Left renal cortex interstitium (tissue), 4 donors: ENCODE data around the gene FOXA3. TPM values are rescaled to one million over a fixed set of nuclear protein-coding genes. Genes with fewer than 3 reads are reported as not detected.
"Not testable (repeated sequence)": the region's sequence is repeated elsewhere in the genome, so short reads cannot be mapped to it uniquely, and the experiment has no call there.

ENCODE experiments used
- DNase-seq, 4 donors: peaks; one replicate each; pipeline ENCODE4 v3.0.0-alpha.2; 2013; ENCODE audit warnings: low read depth in 4 of 4, low spot score in 2 of 4, missing footprints in 1 of 4
- polyA plus RNA-seq, 4 donors: library from polyadenylated mRNA; unstranded; fragments of 120-200 nt; gene quantifications; one replicate each; pipeline ENCODE4 v1.2.1, GENCODE V29; 2013; ENCODE audit not compliant: insufficient read length in 4 of 4

FOXA3 gene
- polyA plus RNA-seq, 4 donors = 0.40 to 0.60 (median 0.50) TPM

DNA sequence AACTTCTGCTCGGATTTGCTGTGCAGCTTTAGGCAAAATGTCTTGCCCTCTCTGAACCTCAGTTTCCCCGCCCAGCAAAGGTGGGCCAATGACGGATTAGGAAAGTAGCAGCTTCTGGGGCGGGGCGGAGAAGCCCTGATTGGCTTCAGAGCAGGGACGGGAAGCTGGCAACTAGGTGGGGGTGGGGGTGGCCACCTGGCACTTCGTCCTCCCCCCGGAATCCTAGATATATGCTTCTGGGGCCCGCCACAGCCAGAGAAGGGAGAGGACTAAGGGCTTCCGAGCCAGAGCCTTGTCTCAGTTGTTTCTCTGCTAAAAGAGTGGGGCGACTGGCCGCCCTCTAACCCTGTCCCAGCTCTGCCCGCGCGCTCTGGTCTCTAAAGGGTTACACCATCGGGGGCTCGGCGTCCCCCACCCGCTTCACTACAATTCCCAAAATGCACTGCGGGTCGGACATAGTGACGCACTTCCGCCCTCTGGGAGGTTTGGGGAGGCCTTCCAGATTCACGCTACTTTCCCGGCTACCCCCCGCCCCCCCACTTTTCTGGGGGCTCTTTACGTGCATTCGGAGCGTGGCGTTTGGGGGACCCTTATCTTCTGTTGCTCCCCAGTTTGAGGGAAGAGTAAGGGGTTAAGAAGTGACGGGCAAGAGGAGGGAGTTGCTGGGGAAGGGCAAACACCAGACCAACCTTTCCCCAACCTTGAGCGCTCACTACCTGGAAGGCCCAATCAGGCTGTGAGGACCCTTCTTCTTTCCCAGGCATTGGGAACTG lies 22.5 kb downstream of the FOXA3 start:
- peak in 2 of 4 donors; percentile 90 to 94 for DNase-seq

DNA sequence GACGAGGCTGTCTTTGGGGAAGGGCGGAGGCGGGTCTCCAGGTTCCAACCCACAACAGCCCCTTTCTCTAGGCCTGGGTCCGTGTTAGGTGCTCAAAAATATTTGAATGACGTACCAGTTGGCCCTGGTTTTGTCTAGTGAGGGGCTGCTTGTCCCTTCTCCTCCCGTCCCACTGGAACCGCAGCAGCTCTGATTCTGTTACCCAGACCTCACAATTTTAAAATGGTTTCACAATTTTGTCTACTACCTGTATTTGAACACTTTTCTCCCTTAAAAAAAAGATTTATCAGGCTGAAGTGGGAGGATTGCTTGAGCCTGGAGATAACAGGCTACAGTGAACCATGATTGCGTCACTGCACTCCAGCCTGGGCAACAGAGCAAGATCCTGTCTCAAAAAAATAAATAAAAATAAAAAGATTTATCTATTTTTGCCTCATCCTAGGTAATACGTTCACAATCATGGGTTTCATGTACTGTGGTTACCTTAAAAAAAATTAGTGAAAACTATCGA lies 23.1 kb downstream of the FOXA3 start:
- DNase-seq = no peak

DNA sequence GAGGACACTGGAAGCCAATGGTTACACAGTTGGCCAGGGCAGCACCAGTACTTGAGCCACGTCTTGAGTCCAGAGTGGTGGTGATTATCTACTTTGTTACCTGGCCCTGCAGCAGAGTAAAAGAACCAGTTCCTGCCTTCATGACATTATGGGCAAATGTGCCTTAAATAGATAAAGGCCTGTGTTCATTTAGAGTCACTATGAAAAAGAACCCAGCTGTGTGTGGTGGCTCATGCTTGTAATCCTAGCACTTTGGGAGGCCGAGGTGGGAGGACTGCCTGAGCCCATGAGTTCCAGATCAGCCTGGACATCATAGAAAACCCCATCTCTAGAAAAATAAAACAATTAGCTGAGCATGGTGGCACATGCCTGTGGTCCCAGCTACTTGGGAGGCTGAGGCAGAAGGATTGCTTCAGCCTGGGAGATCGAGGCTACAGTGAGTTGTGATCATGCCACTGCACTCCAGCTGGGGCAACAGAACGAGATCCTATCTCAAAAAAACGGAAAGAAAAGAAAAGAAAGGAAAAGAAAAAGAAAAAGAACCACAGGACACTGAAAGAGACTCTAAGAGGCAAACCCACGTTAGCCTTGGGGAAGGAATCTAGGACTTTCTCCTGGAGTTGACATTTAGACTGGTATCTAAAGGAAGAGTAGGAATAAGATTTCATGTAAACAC lies 25.2 kb downstream of the FOXA3 start:
- no peak for DNase-seq

DNA sequence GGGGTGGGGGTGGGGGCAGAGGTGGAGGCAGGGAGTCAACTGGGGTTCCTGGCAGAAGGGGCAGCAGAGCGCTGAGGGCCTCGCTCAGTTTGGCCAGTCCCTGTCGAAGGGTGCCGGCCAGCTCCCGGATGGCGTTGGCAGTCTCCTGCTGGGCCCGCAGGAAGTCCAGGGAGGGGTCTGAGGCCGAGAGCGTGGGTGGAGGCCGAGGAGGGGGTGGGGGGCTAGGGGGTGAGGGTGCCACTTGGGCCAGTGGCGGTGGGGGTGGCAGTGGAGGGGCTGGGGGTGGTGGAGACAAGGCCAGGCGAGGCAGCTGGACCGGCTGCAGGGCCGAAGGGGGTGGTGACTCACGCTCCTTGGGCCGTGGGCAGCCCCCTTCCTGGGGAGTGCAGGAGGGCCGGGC lies 26.8 kb downstream of the FOXA3 start:
- DNase-seq = no peak

DNA sequence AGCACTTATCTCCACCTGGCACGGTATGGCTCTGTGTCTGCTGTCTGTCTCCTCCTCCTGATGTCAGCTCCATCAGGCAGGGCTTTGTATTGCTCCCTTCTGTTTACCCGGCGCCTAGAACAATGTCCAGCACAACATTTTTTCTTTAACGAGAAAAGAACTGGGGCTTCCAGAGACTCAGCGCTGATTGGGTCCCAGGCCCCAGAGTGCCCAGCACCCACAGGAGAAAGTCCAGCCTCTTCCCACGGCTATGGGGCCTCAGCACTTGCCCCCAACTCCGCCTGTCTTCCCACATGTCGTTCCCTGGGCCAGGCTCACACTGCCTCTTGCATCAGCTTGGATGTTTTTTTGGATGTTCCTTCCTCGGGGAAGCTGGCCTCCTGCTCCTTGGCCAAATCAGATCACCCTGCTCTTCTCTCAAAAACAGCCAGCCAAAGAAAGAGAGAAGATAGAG lies 31.4 kb downstream of the FOXA3 start:
- DNase-seq = no peak

DNA sequence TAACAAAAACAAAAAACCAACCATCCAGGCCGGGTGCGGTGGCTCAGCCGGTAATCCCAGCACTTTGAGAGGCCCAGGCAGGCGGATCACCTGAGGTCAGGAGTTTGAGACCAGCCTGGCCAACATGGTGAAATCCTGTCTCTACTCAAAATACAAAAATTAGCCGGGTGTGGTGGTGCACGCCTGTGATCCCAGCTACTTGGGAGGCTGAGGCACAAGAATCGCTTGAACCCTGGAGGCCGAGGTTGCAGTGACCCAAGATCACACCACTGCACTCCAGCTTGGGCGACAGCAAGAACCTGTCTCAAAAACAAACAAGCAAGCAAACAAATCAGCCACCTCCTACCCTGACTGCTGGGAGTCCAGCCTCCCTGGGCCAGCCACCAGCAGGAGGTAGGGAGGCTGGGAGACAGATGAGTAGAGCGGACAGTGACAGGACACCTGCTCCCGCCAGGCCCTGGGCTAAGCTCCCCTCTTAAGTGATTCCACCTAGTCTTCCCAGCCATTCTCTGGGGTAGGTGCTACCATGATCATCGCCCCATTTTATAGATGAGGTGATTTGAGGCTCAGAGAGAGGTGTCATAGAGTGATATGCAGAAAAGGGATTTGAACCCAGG lies 32.0 kb downstream of the FOXA3 start:
- not testable (repeated sequence) for DNase-seq

DNA sequence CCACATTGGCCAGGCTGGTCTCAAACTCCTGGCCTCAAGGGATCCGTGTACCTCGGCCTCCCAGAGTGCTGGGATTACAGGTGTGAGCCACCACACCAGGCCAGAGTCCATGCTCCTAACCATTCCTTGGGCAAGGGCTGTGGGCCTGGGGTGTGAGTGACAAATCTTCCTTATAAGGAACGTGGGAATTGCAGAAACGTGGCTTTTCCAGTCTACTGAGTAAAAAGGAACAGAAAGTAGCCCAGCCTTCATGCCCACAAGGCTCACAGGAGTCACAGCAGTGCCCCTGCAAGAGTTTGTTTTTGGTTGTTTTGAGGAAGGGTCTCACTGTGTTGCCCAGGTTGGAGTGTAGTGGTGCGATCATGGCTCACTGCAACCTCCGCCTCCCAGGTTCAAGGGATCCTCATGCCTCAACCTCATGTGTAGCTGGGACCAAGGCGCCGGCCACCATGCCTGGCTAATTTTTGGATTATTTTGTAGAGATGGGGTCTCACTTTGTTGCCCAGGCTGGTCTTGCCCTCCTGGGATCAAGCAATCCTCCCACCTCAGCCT lies 33.2 kb downstream of the FOXA3 start:
- no peak for DNase-seq

DNA sequence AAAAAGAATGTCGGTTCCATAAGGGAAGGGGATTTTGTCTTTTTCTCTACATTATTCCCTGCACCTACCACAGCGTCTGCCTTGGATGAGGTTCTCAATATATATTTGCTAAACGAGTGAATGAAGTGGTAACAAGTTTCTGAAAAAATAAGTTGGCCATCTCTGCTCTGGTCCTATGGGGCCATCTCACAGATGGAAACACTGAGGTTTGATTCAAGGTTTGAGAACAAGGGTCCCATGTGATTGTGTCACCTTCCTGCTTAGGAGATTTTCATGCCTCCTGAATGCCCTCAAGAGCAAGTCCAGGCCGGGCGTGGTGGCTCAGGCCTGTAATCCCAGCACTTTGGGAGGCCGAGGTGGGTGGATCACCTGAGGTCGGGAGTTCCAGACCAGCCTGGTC lies 35.1 kb downstream of the FOXA3 start:
- no peak for DNase-seq

DNA sequence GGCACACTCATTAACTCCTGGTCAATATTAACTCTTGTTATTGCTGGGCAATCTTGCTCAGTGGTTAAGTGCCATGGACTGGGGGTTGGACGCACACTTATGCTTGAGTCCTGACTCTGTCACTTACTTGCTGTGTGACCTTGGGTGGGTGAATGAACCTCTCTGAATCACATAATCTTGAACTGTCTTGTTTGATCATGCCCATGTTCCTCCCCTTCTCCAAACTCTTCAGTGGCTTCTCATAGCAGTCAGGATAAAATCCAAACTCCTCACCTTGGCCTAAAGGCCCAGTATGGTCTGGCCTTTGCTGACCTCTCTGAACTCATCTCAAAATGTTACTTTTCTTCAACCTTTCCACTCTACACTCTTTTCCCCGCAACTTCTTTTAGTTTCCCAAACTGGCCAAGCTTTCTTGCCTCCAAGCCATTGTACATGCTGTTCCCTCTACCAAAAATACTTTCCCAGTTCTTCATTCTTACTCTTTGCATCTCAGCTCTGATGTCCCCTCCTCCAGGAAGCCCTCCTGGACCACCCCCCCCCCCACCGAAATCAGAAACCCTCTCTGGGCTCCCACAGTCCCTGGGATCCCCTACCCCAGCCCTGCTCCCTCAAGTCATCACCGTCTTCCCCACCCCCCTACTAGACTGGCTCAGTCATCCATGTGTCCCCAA lies 35.9 kb downstream of the FOXA3 start:
- no peak for DNase-seq

DNA sequence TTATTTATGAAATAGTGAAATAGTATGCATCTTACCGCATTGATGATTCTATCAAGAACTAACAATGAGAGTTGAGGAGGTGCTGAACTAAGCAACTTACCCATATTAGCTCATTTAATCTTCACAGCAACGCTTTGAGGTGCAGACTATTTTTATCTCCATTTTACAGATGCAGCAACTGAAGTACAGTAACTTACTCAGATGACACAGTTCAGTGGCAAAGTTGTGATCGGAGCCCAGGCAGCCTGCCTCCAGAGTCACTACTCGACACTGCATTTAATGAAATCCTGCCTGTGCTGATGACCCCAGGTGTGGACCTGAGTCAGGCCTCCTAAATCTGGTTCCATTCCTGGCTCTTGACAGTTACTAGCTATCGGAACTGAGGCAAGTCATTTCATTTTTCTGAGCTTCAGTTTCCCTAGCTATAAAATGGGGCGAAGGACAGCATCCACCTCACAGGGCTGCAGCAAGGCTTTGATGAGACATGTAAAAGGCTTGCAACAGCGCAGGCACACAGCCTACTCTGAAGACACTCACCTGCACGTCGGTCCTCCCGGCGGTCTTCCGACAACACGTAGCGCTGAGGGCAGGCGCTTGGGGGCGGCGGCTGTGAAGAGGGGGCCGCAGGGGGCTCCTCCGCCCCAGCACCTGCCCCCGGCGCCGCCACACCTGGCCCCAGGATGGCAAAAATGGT lies 36.8 kb downstream of the FOXA3 start:
- DNase-seq = no peak

DNA sequence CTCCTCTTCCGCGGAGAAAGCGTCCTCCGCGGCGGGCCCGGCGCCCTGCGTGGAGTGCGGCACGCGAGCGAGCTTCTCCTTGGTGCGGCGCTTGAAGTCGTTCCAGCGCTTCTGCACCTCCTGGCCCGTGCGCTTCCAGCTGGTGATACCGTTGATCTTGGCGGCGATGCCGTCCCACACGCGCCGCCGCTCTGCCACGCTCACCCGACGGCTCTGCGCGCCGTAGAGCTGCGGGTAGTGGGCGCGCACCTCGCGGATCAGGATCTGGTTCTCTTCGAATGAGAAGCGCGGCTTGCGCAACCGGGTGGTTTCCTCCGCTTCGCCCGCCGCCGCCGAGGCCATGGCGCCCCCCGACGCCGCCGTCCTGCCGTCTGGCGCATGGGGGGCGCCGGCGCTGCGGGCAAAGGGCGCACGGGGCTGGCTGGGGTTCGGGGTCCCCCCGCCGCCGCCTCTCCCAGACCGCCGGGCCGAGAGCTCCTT lies 37.3 kb downstream of the FOXA3 start:
- DNase-seq = no peak

DNA sequence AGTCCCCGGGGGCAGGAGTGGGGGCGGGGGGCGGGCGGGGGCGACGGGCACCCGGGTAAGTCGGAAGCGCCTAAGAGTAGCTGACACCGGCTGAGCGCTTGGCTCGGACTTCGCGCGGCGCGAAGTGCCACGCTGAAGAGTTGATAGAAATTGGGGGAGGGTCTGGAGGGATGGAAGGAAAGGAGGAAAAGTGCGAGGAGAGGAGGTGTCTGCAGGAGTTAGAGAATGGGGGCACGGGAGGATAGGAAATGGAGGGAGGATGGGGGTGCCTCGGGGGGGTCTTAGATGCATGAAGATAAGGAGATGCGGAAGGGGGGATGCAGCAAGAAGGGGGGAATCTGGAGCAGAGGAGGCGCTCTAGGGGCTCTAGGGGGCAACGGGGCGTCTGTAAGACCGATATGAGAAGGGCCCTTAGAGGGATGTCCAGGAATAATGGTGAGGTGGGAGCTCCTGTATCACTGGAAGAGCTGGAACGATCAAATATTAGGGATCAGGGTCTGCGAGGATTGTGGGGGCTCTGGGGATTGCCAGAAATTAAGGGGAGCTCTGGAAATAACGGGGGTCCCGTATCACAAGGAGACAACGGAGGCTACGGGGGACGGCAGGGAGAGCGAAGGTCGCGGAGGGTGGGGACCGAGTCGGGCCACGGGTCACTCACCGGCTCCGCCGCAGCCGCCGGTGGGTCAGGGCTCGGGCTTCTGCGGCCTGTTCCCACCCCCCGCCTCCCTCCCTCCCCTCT lies 38.0 kb downstream of the FOXA3 start, which contains the start of gene MYPOP:
Gene MYPOP, minus strand, starts transcription at position 702 of the 739 bp plus-strand sequence. CDS start 840 bp downstream, outside the sequence.
- no peak for DNase-seq

DNA sequence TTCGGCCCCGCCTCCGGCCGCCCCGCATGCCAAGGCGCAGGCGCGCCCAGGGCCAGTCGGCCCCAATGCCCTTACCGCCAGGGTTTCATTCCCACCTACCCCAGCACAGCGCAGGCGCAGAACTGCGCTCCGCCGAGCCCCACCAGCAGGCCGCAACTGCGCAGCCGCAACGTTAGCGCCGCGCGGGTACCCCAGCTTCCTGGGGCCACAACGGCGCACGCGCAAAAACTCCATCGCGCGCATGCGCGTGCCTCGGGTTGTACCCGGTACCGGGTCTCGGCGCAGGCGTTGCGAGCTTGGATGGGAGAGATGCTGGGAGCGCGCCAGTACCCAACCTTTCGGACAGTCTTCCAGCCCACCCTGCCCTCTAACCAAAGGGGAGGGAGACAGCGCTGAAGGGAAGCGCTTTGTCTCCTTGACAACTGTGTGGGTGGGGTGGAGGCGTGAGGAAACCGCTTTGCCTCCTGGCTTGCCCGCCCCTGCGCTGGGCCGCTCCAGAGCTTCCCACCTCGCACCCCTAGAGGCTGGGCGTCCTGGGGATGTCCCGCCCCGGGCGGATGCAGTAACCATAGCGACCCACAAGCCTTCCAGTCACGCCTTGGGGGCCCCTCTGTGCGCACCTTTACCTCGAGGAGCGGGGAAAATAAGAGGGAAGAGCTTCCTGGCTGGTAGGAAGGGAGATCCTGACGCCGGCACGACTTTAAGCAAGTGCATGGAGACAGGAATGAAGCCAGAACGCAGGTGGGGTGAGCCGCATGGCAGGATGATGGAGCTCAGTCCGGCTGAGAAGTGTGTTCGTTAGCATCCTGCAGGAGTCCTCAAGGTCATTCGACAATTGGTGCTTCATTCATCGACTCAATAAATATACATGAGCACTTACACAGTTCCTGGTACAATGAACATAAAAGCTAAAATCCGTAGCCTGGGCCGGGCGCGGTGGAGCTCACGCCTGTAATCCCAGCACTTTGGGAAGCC lies 38.8 kb downstream of the FOXA3 start:
- DNase-seq = peak; percentile 93 to 99 (median 96)

DNA sequence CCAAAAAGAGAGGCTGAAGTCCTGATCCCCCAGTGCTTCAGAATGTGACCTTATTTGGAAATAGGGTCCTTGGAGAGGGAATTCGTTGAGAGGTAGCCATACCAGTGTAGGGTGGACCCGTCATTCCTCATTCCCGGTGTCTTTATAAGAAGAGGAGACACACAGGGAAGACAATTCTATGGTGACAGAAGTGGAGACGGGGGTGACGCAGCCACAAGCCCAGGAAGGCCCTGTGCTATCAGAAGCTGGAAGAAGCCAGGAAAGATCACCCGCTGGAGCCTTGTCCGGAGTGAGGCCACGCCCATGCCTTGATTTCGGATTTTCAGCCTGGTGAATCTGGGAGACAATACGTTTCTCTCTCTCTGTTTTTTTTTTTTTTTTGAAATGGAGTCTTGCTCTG lies 40.9 kb downstream of the FOXA3 start:
- no peak for DNase-seq

DNA sequence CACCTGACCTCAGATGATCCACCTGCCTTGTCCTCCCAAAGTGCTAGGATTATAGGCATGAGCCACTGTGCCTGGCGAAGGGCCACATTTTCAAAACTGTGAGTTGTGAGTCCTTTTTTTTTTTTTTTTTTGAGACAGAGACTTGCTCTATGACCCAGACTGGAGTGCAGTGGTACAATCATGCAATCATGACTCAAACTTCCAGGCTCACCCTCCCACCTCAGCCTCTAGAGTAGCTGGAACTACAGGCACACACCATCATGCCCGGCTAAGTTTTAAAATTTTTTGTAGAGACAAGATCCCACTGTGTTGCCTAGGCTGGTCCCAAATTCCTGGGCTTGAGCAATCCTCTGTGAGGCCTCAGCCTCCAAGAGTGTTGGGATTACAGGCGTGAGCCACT lies 42.1 kb downstream of the FOXA3 start:
- no peak for DNase-seq

DNA sequence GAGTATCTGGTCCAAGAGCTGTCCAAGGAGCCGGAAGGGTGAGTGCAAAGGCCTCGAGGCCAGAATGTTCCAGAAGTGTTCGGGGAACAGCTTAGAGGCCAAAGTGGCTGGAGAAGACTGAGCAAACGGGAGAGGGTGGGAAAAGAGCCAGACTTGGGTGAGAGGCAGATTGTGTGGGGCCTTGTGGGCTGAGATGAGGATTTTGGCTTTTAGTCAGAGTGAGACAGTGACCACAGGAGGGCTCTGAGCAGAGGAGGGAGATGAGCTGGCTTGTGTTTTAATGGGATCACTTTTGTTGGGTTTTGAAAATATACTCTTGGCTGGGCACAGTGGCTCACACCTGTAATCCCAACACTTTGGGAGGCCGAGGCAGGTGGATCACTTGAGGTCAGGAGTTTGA lies 44.8 kb downstream of the FOXA3 start:
- no peak for DNase-seq

DNA sequence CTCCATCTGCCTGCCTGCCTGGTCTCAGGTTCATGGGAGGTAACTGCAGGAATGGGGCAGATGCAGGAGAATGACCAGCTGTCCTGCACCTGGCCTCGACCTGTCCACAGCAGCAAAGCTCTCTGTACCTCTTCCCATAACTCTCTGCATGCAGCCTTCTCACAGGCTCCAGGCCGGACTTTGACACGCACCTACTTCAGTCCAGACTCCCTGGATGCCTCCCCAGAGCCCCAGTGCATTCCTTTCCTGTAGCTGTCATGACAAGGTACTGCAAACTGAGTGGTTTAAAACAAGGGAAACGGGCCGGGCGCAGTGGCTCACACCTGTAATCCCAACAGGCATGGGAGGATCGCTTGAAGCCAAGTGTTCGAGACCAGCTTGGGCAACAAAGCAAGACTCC lies 47.2 kb downstream of the FOXA3 start:
- no peak for DNase-seq
